PC-9 (cell line): Measurements from ENCODE around the gene RNF17.

Experiments used
- EZH2 ChIP-seq: fragments of 200-600 bp; sonication (generic); IDR thresholded peaks from 2 replicates; pipeline ENCODE4 v1.8.0; 2017; ENCODE audit warnings: antibody characterized with exemption, low read depth
- TF ChIP-seq, protein P1 (sequence below): fragments of 200-600 bp; sonication (generic); conservative IDR thresholded peaks from 2 replicates; pipeline ENCODE4 v1.6.1; 2017; ENCODE audit warnings: mixed run types, antibody characterized with exemption, mild to moderate bottlenecking, moderate library complexity

DNA sequence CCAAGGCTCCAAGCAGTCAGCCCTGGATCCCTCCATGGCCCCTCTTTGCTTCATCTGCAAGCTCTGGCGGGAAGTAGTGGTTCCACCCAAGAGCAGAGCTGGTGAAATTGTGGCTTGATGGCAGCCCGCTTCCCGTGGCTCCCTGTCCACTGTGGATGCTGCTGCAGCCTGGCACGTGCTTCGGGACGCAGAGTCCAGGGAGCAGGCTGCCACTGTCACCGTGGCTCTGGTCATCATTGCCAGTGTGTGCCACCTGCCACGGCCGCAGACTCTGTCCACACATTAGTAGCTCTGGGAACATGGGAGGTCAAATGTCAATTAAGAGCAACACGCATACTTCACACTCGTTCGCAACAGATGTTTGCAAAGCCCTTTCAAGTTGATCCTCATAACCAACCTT, 40.8 kb upstream of the RNF17 start:
- TF ChIP-seq, protein P1, sequence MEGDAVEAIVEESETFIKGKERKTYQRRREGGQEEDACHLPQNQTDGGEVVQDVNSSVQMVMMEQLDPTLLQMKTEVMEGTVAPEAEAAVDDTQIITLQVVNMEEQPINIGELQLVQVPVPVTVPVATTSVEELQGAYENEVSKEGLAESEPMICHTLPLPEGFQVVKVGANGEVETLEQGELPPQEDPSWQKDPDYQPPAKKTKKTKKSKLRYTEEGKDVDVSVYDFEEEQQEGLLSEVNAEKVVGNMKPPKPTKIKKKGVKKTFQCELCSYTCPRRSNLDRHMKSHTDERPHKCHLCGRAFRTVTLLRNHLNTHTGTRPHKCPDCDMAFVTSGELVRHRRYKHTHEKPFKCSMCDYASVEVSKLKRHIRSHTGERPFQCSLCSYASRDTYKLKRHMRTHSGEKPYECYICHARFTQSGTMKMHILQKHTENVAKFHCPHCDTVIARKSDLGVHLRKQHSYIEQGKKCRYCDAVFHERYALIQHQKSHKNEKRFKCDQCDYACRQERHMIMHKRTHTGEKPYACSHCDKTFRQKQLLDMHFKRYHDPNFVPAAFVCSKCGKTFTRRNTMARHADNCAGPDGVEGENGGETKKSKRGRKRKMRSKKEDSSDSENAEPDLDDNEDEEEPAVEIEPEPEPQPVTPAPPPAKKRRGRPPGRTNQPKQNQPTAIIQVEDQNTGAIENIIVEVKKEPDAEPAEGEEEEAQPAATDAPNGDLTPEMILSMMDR: no peak
- TF ChIP-seq EZH2: no peak
